HG03565 (cell line): ENCODE data around the gene INMT.

ENCODE experiments used
- ATAC-seq: cut with Tn5 transposase; IDR thresholded peaks from one replicate; pipeline ENCODE4 v1.9.1; 2021; ENCODE audit warnings: mild to moderate bottlenecking, moderate library complexity; ENCODE audit not compliant: unreplicated experiment

The INMT gene

GRCh38 chr7:30779574-30779973 is 27.6 kb downstream of the INMT start:
- ATAC-seq, result no peak

DNA sequence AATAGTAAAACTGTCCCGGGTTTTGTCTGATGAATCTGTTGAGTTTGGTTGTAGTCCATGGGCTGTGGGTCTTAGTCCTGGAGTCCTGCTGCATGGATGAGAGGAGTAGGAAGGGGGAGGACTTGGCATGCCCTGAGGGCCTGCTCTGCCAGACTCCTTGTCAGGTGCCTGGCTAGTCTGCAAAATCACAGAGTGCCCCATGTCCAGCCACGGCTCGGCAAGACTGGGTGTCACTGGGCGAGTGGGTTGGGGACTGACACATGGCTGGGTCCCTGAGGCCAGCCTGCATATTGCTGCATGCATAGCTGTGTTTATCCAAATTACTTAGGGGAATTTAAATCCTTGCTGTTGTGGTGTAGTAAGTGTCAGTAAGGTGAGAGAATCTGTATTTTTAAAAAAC is 29.0 kb downstream of the INMT start:
- ATAC-seq, result no peak

DNA sequence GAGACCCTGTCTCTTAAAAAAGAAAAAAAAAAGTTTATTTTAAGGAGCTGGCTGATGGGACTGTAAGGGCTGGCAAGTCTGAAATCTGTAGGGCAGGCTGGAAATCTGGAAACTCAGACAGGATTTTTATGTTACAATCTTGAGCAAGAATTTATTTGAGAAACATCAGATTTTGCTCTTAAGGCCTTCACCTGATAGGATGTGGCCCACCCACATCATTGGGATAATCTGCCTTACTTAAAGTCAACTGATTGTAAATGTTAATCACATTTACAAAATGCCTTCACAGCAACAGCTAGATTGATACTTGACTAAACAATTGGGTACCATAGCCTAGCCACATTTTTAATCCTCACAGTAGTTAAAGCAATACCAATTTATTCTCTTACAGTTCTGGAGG is 30.8 kb downstream of the INMT start:
- no peak for ATAC-seq

DNA sequence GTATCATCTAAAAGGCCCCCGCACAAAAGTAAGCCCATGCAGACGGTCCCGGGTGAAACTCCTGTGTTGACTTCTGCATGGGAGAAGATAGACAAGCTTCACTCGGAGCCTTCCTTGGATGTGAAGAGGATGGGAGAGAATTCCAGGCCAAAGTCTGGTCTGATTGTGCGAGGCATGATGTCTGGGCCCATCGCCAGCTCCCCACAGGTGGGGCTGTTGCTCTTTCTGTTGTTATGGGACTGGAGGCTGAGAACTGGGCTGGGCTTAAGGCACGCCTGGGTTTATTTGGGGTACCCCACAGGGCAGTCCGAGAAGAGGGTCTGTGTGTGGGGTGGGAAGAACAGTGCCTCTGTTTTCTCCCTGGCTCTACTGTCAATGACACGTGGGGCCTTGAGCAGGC is 33.9 kb downstream of the INMT start:
- no peak for ATAC-seq

DNA sequence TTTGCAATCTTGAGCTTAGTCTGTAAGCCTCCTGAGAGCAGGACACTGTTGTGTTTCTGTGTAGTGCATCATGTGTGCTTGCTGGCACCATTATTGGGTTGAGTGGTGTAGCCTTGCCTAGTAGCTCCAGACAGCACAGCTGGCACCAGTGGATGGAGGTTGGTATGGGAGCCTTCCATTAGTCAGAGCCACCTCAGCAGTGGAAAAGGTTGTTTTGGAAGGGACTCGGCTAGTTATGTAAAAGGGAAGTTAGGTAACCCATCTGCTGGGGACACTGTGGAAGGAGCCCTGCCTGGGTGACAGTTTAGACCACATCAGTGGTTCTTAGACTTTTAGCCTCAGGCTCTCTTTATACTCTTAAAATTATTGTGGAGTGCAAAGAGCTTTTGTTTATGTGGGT is 35.6 kb downstream of the INMT start:
- ATAC-seq, result no peak

- ATAC-seq, result no peak
Observed at GRCh38 chr7:30788640-30789333, 36.9 kb downstream of the INMT start.

- ATAC-seq, result no peak
Observed at GRCh38 chr7:30789334-30789711, 37.4 kb downstream of the INMT start.

DNA sequence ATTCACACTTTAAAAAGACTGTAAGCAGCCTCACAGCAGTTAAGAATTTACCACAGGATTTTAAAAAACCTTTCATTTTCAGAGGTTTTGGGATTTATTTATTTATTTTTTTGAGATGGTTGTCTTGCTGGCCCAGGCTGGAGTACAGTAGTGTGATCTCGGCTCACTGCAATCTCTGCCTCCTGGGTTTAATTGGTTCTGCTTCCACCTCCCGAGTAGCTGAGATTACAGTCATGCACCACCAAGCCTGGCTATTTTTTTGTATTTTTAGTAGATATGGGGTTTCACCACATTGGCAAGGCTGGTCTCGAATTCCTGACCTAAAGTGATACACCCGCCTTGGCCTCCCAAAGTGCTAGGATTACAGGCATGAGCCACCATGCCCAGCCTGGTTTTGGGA is 38.4 kb downstream of the INMT start:
- ATAC-seq, result no peak

- ATAC-seq, result no peak
Observed at GRCh38 chr7:30791114-30791513, 39.2 kb downstream of the INMT start.

- ATAC-seq, result no peak
Observed at GRCh38 chr7:30795161-30795948, 43.4 kb downstream of the INMT start.

- ATAC-seq, result no peak
Observed at GRCh38 chr7:30796105-30796869, 44.4 kb downstream of the INMT start.

DNA sequence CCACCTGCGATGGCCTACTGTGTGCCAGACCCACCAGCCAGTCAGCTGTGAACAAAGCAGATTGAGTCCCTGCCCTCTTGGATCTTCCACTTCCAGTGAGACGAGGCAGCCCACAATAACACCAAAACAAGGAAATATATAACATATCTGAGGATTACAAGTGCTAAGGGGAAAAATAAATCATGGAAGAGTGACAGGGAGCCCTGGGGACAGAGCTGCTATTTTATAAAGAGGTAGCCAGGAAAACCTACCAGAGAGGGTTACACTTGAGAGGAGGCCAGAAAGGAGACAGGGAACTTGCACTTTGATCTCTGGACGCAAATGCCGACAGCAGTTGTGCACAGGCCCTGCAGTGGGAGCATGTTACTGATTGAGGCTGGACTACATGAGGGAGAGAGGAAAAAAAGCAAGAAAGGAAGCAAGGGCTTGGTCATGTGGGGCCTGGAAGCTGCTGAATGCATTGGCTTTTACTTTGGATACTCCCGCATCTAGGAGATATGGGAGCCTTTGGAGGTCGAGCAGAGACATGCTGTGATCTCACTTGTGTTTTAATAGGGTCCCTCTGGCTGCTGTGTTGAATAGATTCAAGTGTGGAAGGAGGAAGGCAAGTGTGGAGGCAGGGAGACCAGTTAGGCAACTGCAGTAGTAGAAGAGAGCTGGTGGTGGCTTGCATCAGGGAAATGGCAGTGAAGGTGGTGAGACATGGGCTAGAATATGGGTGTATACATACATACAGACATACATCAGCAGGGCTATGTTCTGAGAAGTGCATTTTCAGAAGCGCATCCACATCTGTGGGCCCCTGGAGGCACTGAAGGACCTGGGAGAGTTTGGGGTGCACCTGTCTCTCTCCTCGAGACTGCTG is 45.5 kb downstream of the INMT start:
- no peak for ATAC-seq

DNA sequence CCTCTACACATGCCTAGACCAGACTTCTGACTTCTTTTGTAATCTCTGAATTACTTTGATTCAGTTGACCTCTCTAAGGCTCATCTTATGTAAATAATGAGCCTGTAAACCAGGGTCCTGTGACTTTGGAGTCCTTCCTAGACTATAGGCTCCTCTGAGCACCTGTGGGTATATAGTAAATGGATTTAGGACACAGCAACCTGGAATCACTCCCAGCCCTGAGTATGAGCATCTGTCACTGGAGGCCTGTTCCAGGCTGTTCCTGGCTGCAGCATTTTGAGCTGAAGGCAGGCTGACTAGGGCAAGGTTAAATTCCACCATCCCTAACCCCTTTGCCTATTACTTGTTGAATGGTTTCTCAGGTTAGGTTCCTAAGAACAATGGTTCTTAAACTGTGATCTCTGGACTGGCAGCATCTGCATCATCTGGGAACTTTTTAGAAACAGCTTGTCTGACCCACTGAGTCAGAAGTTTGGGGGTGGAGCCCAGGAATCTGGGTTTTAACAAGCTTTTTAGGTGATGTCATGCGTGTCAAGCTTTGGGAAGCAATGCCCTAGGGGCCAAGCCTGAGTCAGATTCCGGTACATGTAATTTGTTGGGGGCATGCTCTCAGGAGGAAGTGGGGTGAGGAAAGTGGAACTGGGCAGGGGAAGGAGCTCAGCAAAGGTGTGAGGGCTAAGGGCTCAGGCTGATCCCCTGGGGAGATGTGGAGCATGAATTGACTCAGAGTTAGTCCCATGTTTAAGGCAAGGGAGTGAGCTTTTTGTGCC is 47.5 kb downstream of the INMT start:
- peak; percentile 76 for ATAC-seq

GRCh38 chr7:30799976-30800661 is 48.2 kb downstream of the INMT start:
- ATAC-seq, result no peak

DNA sequence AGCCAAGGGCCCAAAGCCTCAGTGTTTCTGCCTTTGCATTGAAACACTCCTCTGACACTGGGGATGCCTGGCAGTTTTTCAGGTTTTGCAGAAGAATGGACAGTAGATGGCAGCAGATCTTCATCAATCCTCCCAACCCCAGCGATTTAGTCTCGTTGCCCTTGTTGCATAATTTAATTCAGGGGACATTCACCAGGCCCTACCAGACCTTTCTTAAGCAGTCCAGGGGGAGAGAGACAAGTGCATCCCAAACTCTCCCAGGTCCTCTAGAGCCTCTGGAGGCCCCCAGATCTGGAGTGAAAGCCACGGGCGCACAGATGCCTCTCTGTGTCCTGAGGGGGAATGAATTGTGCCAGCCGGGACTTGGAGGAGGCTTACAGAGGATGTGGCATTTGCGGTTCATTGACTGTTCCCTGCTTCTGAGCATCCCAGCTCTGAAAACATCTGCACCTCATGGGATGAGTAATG is 48.9 kb downstream of the INMT start:
- ATAC-seq, result peak; percentile 29

DNA sequence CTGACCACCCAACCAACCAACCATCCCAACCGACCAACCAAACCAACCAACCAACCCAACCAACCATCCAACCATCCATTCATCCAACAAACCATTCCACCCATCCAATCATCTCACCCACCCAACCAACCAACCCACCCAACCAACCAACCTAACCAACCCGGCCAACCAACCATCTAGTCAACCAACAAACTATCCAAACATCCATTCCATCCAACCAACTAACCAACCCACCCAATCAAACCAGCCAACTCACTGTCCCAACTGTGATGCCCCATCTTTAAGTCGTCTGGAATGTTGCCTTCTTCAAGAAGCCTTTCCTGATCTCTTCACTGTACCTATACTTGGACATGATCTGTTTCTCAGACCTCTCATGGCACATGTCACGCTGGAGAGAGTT is 50.9 kb downstream of the INMT start:
- ATAC-seq, result no peak

GRCh38 chr7:30804078-30804661 is 52.2 kb downstream of the INMT start:
- no peak for ATAC-seq

- no peak for ATAC-seq
Observed at GRCh38 chr7:30805081-30805691, 53.3 kb downstream of the INMT start.

DNA sequence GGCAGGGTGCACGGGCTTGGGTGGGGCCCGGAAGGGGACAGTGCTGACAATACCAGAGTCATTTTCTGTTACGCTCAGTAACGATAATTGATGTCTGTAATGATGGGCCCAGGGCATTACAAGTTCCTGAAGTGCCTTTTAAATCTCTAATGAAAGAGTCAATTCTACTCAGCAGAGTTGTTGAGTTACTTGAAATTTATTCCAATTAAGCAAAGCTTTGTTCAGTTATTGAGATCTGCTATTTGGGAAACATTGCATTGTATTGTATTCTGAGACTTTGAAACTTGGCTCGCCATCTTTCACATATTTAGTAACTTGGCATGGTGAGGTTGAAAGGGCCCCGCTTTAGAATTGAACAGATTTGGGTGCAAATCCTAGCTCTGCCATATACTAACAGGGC is 54.0 kb downstream of the INMT start:
- ATAC-seq, result no peak
